HCT116 (cell line): ENCODE results near the gene KNL1. TPM values are rescaled to one million over a fixed set of nuclear protein-coding genes. Genes with fewer than 3 reads are reported as not detected.

ENCODE experiments used
- ATAC-seq: fragments of 200-7000 bp; cut with Tn5 transposase; 2 replicates; pipeline ENCODE4 v1.9.1; 2020; ENCODE audit warnings: mild to moderate bottlenecking, moderate library complexity
- BruUV-seq: library from RNA; stranded (reverse); fragments of 400-500 nt; replicated peaks from 2 replicates; lab custom pipeline; 2021; lab: Mats Ljungman, UMichigan
- CTCF ChIA-PET: fragments of 300-600 bp; sonication (Branson Sonifier 250); formaldehyde crosslinking; loops from one replicate; lab custom pipeline; 2021; ENCODE audit warnings: antibody characterized with exemption; lab: Charles Lee
- POLR2A ChIA-PET: fragments of 300-600, 350-600 bp; sonication (Branson Sonifier 250); formaldehyde crosslinking; loops from one replicate; lab custom pipeline; 2021; ENCODE audit warnings: antibody characterized with exemption; lab: Charles Lee
- RAD21 ChIA-PET, 2 experiments: fragments of 300-600 bp; sonication (Branson Sonifier 250); formaldehyde crosslinking; loops; one replicate each; lab custom pipeline; 2023; ENCODE audit warnings: low total read pairs in 2 of 2; ENCODE audit not compliant: uncharacterized antibody in 2 of 2, unreplicated experiment in 2 of 2, low non-redundant PET in 1 of 2; lab: Charles Lee
- DNase-seq: peaks from one replicate; pipeline ENCODE4 v3.0.0-alpha.2; 2010; ENCODE audit warnings: low read depth, low spot score
- H2AFZ ChIP-seq: fragments of 200-600 bp; shearing (Covaris generic), sonication (generic); 2 replicates; pipeline ENCODE4 v1.6.1; 2017; ENCODE audit warnings: low read depth, mixed run types, mixed read lengths, antibody characterized with exemption, low read length; ENCODE audit not compliant: poor library complexity, severe bottlenecking
- H3K27ac ChIP-seq: 2 replicates; pipeline ENCODE4 v1.5.1; 2012; ENCODE audit warnings: low read depth, low read length
- H3K27me3 ChIP-seq: fragments of 200-600 bp; sonication (generic); 2 replicates; pipeline ENCODE4 v1.6.1; 2016; ENCODE audit warnings: mixed run types, low read length, mixed read lengths; ENCODE audit not compliant: insufficient read depth
- H3K36me3 ChIP-seq, 2 experiments: fragments of 200-500 bp in 1 of 2; fragments of 200-600 bp in 1 of 2; sonication (Bioruptor generic) in 1 of 2; sonication (generic) in 1 of 2; 2 replicates each; pipeline versions ENCODE4 v1.5.1 to v1.6.1; 2014 to 2016; ENCODE audit warnings: low read length in 2 of 2, inconsistent platforms in 1 of 2, mixed read lengths in 1 of 2, mixed run types in 1 of 2; ENCODE audit not compliant: insufficient read depth in 2 of 2, control insufficient read depth in 1 of 2
- H3K4me1 ChIP-seq, 2 experiments: fragments of 200-600 bp in 1 of 2; sonication (generic) in 1 of 2; 2 replicates each; pipeline versions ENCODE4 v1.5.1 to v1.6.1; 2012 to 2017; ENCODE audit warnings: low read length in 2 of 2, inconsistent platforms in 1 of 2, mild to moderate bottlenecking in 1 of 2, mixed read lengths in 1 of 2, mixed run types in 1 of 2, moderate library complexity in 1 of 2; ENCODE audit not compliant: insufficient read depth in 2 of 2, control insufficient read depth in 1 of 2
- H3K4me2 ChIP-seq: fragments of 200-600 bp; sonication (generic); 2 replicates; pipeline ENCODE4 v1.6.1; 2017; ENCODE audit warnings: mixed run types, low read length, mixed read lengths
- H3K4me3 ChIP-seq, 2 experiments: fragments of 200-600 bp in 1 of 2; sonication (generic) in 1 of 2; replicated peaks in 1 of 2; 2 replicates each; pipeline ENCODE4 v1.5.1; 2011 to 2016; ENCODE audit warnings: low read length in 2 of 2, control low read depth in 1 of 2, low read depth in 1 of 2, mild to moderate bottlenecking in 1 of 2, mixed read lengths in 1 of 2, mixed run types in 1 of 2
- H3K79me2 ChIP-seq: fragments of 200-600 bp; sonication (generic); 2 replicates; pipeline ENCODE4 v1.6.1; 2017; ENCODE audit warnings: mild to moderate bottlenecking, mixed run types, low read length, moderate library complexity, mixed read lengths; ENCODE audit not compliant: insufficient read depth
- H3K9ac ChIP-seq: fragments of 200-600 bp; sonication (generic); 2 replicates; pipeline ENCODE4 v1.6.1; 2016; ENCODE audit warnings: low read length, mixed read lengths
- H3K9me2 ChIP-seq: fragments of 200-600 bp; sonication (generic), shearing (Covaris generic); 2 replicates; pipeline ENCODE4 v1.6.1; 2017; ENCODE audit warnings: mixed run types, mild to moderate bottlenecking, moderate library complexity; ENCODE audit not compliant: insufficient read depth
- H3K9me3 ChIP-seq, 2 experiments: fragments of 200-500 bp in 1 of 2; fragments of 200-600 bp in 1 of 2; sonication (Bioruptor generic) in 1 of 2; sonication (generic) in 1 of 2; 2 replicates each; pipeline ENCODE4 v1.6.1; 2014 to 2017; ENCODE audit warnings: low read length in 2 of 2, mixed read lengths in 2 of 2, inconsistent platforms in 1 of 2, low read depth in 1 of 2, mild to moderate bottlenecking in 1 of 2, mixed run types in 1 of 2, moderate library complexity in 1 of 2; ENCODE audit not compliant: control insufficient read depth in 1 of 2, insufficient read depth in 1 of 2
- H4K20me1 ChIP-seq: fragments of 200-600 bp; sonication (generic), shearing (Covaris generic); 2 replicates; pipeline ENCODE4 v1.6.1; 2017; ENCODE audit warnings: mixed run types, mild to moderate bottlenecking, moderate library complexity; ENCODE audit not compliant: insufficient read depth
- EZH2 ChIP-seq: fragments of 200-600 bp; sonication (generic); IDR thresholded peaks from 2 replicates; pipeline ENCODE4 v1.6.1; 2017; ENCODE audit warnings: antibody characterized with exemption, mixed run types
- EZH2phosphoT487 ChIP-seq: fragments of 200-600 bp; IDR thresholded peaks from 2 replicates; pipeline ENCODE4 v1.6.1; 2018; ENCODE audit warnings: antibody characterized with exemption, borderline replicate concordance
- FOSL1 ChIP-seq: IDR thresholded peaks from 2 replicates; pipeline ENCODE4 v1.6.1; 2012; ENCODE audit warnings: low read depth
- POLR2A ChIP-seq: IDR thresholded peaks from 2 replicates; pipeline ENCODE4 v1.7.0; 2011; ENCODE audit warnings: borderline replicate concordance; ENCODE audit not compliant: insufficient read depth, insufficient read length; ENCODE audit errors: extremely low read depth
- POLR2AphosphoS5 ChIP-seq: IDR thresholded peaks from 2 replicates; pipeline ENCODE4 v1.6.1; 2011; ENCODE audit warnings: mild to moderate bottlenecking, low read depth, low read length, moderate library complexity
- SIN3A ChIP-seq: IDR thresholded peaks from 2 replicates; pipeline ENCODE4 v1.6.1; 2012; ENCODE audit warnings: low read depth
- SRF ChIP-seq: IDR thresholded peaks from 2 replicates; pipeline ENCODE4 v1.6.1; 2012; ENCODE audit warnings: low read depth
- ZNF274 ChIP-seq: fragments of 200-500 bp; sonication (Bioruptor generic); IDR thresholded peaks from 2 replicates; pipeline ENCODE4 v1.6.1; 2014; ENCODE audit warnings: mild to moderate bottlenecking, low read depth, low read length, inconsistent platforms
- intact Hi-C: fragments of 100-400 bp; cut with micrococcal nuclease; formaldehyde crosslinking; loops from 2 replicates; pipeline ENCODE4 v1.10.0; 2022
- total RNA-seq: library from RNA; stranded (reverse); gene quantifications from one replicate; pipeline ENCODE4 v1.2.1, GENCODE V29; 2021; ENCODE audit not compliant: unreplicated experiment
- TF ChIP-seq, protein P1 (sequence below): IDR thresholded peaks from 2 replicates; pipeline ENCODE4 v1.6.1; 2012
- TF ChIP-seq, protein P2 (sequence below): IDR thresholded peaks from 2 replicates; pipeline ENCODE4 v1.6.1; 2012
- TF ChIP-seq, protein P3 (sequence below): IDR thresholded peaks from 2 replicates; pipeline ENCODE4 v1.6.1; 2011; ENCODE audit warnings: mild to moderate bottlenecking, low read length, moderate library complexity; ENCODE audit not compliant: insufficient replicate concordance; ENCODE audit errors: extremely low read depth
- TF ChIP-seq, protein P4 (sequence below): IDR thresholded peaks from 2 replicates; pipeline ENCODE4 v1.6.1; 2012; ENCODE audit warnings: low read depth
- TF ChIP-seq, protein P5 (sequence below), 3 experiments: fragments of 200-600 bp in 1 of 3; sonication (generic) in 1 of 3; IDR thresholded peaks in 2 of 3; conservative IDR thresholded peaks in 1 of 3; 2 replicates each; pipeline ENCODE4 v1.5.1; 2012 to 2017; ENCODE audit warnings: low read depth in 2 of 3, low read length in 2 of 3, antibody characterized with exemption in 1 of 3, borderline replicate concordance in 1 of 3, control low read depth in 1 of 3, mild to moderate bottlenecking in 1 of 3, mixed read lengths in 1 of 3, mixed run types in 1 of 3, moderate library complexity in 1 of 3; ENCODE audit not compliant: insufficient read depth in 1 of 3

Gene KNL1
- total RNA-seq, 1 experiment from 2014 or later, result 30.6 TPM

DNA sequence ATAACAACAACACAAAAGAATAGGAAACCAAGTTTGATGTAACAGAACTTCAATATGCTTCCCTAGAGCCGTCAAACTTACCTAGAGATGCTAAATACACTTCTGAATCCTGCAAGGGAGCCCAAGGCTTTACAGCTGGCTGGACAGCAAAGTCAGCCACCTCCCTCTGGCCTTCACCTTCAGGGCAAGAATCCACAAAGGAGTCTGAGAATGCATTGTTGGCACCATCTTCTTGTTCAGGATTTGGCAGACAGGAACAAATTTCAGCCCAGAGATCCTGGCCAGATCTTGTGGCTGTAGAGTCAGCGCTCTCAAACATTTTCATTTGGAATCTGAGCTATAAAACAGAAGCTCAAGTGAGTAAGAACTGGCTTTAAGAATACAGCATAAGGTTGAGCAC, 31.4 kb upstream of the KNL1 start:
- no peak overlapping the region for H3K27ac ChIP-seq
- POLR2A ChIA-PET, result no interaction called here
- RAD21 ChIA-PET, result no interaction called here
- no peaks in the 10 kb centered on the region for H4K20me1 ChIP-seq
- no peak overlapping the region for H3K4me3 ChIP-seq
- H3K79me2 ChIP-seq, result peaks cover 9% of the 10 kb centered on the region
- H3K36me3 ChIP-seq, result peaks cover 0 to 2% of the 10 kb centered on the region in 2 experiments; a peak in 1 of 4 replicates
- peaks cover 4 to 27% of the 10 kb centered on the region in 2 experiments; a peak in 3 of 4 replicates for H3K4me1 ChIP-seq
- H3K9me3 ChIP-seq, result no peaks in the 10 kb centered on the region
- no peaks in the 10 kb centered on the region for H3K9me2 ChIP-seq
- no TSS peak for BruUV-seq
- H2AFZ ChIP-seq, result no peak overlapping the region
- CTCF ChIA-PET, result no interaction called here
- ATAC-seq, result no peak
- DNase-seq, result no peak
- no peak overlapping the region for H3K4me2 ChIP-seq
- no peaks in the 10 kb centered on the region for H3K27me3 ChIP-seq
- TF ChIP-seq SIN3A (no peak), SRF (no peak), POLR2A (no peak), EZH2phosphoT487 (no peak), EZH2 (no peak), POLR2AphosphoS5 (no peak), FOSL1 (no peak), ZNF274 (no peak)
- TF ChIP-seq, protein P1, sequence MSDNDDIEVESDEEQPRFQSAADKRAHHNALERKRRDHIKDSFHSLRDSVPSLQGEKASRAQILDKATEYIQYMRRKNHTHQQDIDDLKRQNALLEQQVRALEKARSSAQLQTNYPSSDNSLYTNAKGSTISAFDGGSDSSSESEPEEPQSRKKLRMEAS, result no peak
- TF ChIP-seq, protein P2, sequence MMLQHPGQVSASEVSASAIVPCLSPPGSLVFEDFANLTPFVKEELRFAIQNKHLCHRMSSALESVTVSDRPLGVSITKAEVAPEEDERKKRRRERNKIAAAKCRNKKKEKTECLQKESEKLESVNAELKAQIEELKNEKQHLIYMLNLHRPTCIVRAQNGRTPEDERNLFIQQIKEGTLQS, result no peak
- TF ChIP-seq, protein P3, sequence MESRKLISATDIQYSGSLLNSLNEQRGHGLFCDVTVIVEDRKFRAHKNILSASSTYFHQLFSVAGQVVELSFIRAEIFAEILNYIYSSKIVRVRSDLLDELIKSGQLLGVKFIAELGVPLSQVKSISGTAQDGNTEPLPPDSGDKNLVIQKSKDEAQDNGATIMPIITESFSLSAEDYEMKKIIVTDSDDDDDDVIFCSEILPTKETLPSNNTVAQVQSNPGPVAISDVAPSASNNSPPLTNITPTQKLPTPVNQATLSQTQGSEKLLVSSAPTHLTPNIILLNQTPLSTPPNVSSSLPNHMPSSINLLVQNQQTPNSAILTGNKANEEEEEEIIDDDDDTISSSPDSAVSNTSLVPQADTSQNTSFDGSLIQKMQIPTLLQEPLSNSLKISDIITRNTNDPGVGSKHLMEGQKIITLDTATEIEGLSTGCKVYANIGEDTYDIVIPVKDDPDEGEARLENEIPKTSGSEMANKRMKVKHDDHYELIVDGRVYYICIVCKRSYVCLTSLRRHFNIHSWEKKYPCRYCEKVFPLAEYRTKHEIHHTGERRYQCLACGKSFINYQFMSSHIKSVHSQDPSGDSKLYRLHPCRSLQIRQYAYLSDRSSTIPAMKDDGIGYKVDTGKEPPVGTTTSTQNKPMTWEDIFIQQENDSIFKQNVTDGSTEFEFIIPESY, result no peak
- TF ChIP-seq, protein P4, sequence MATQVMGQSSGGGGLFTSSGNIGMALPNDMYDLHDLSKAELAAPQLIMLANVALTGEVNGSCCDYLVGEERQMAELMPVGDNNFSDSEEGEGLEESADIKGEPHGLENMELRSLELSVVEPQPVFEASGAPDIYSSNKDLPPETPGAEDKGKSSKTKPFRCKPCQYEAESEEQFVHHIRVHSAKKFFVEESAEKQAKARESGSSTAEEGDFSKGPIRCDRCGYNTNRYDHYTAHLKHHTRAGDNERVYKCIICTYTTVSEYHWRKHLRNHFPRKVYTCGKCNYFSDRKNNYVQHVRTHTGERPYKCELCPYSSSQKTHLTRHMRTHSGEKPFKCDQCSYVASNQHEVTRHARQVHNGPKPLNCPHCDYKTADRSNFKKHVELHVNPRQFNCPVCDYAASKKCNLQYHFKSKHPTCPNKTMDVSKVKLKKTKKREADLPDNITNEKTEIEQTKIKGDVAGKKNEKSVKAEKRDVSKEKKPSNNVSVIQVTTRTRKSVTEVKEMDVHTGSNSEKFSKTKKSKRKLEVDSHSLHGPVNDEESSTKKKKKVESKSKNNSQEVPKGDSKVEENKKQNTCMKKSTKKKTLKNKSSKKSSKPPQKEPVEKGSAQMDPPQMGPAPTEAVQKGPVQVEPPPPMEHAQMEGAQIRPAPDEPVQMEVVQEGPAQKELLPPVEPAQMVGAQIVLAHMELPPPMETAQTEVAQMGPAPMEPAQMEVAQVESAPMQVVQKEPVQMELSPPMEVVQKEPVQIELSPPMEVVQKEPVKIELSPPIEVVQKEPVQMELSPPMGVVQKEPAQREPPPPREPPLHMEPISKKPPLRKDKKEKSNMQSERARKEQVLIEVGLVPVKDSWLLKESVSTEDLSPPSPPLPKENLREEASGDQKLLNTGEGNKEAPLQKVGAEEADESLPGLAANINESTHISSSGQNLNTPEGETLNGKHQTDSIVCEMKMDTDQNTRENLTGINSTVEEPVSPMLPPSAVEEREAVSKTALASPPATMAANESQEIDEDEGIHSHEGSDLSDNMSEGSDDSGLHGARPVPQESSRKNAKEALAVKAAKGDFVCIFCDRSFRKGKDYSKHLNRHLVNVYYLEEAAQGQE, result no peak
- TF ChIP-seq, protein P5, sequence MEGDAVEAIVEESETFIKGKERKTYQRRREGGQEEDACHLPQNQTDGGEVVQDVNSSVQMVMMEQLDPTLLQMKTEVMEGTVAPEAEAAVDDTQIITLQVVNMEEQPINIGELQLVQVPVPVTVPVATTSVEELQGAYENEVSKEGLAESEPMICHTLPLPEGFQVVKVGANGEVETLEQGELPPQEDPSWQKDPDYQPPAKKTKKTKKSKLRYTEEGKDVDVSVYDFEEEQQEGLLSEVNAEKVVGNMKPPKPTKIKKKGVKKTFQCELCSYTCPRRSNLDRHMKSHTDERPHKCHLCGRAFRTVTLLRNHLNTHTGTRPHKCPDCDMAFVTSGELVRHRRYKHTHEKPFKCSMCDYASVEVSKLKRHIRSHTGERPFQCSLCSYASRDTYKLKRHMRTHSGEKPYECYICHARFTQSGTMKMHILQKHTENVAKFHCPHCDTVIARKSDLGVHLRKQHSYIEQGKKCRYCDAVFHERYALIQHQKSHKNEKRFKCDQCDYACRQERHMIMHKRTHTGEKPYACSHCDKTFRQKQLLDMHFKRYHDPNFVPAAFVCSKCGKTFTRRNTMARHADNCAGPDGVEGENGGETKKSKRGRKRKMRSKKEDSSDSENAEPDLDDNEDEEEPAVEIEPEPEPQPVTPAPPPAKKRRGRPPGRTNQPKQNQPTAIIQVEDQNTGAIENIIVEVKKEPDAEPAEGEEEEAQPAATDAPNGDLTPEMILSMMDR (IDR thresholded peaks at IDR 0.05 in 2 of 3, conservative IDR thresholded peaks at IDR 0.05 in 1 of 3; ENCODE audit: borderline replicate concordance in 1 of 3, insufficient read depth in 1 of 3, low read depth in 2 of 3, low read length in 2 of 3), result no peak
- intact Hi-C loops, result no loop called here
- no peak overlapping the region for H3K9ac ChIP-seq
